H1 (cell line): ENCODE results near the gene PTPA.

Experiments
- BRCA1 ChIP-seq: IDR thresholded peaks from 2 replicates; pipeline ENCODE4 v1.6.1; 2012; ENCODE audit warnings: low read depth, low read length, improper control_type of control experiment
- CBX5 ChIP-seq: fragments of 300-800, 300-1000 bp; sonication (generic); IDR thresholded peaks from 2 replicates; pipeline ENCODE4 v1.7.1; 2016; ENCODE audit warnings: antibody characterized with exemption, low read length, low read depth
- EP300 ChIP-seq, 2 experiments: IDR thresholded peaks; 1 replicate in 1 of 2; 2 replicates in 1 of 2; pipeline ENCODE4 v1.6.1; 2011 to 2012; ENCODE audit warnings: low read depth in 2 of 2, low read length in 2 of 2, mild to moderate bottlenecking in 2 of 2, borderline replicate concordance in 1 of 2, inconsistent platforms in 1 of 2, moderate library complexity in 1 of 2
- GABPA ChIP-seq: IDR thresholded peaks from 2 replicates; pipeline ENCODE4 v1.6.1; 2011; ENCODE audit warnings: mild to moderate bottlenecking, low read length, moderate library complexity, borderline replicate concordance; ENCODE audit not compliant: insufficient read depth
- HDAC2 ChIP-seq, 2 experiments: fragments of 300-600 bp in 1 of 2; sonication (generic) in 1 of 2; IDR thresholded peaks; 2 replicates each; pipeline ENCODE4 v1.6.1; 2011 to 2012; ENCODE audit warnings: low read depth in 2 of 2, low read length in 2 of 2, mild to moderate bottlenecking in 2 of 2, moderate library complexity in 2 of 2, borderline replicate concordance in 1 of 2, inconsistent platforms in 1 of 2
- KDM1A ChIP-seq: fragments of 200-600, 300-600 bp; sonication (generic); IDR thresholded peaks from 2 replicates; pipeline ENCODE4 v1.7.1; 2016; ENCODE audit warnings: mild to moderate bottlenecking, low read length, borderline replicate concordance
- POLR2AphosphoS5 ChIP-seq: IDR thresholded peaks from 2 replicates; pipeline ENCODE4 v1.6.1; 2011; ENCODE audit warnings: low read depth, low read length
- RAD21 ChIP-seq, 2 experiments: IDR thresholded peaks in 1 of 2; conservative IDR thresholded peaks in 1 of 2; 2 replicates each; pipeline ENCODE4 v1.6.1; 2011; ENCODE audit warnings: low read depth in 2 of 2, low read length in 2 of 2, improper control_type of control experiment in 1 of 2, inconsistent platforms in 1 of 2, mild to moderate bottlenecking in 1 of 2, moderate library complexity in 1 of 2
- SIRT6 ChIP-seq: IDR thresholded peaks from one replicate; pipeline ENCODE4 v1.7.1; 2012; ENCODE audit warnings: low read length, inconsistent platforms
- SP1 ChIP-seq: IDR thresholded peaks from 2 replicates; pipeline ENCODE4 v1.6.1; 2011; ENCODE audit warnings: low read depth, low read length
- SUZ12 ChIP-seq: fragments of 200-600 bp; sonication (generic); IDR thresholded peaks from 2 replicates; pipeline ENCODE4 v1.6.1; 2012; ENCODE audit warnings: mild to moderate bottlenecking, inconsistent platforms, low read length, moderate library complexity, mixed read lengths
- TAF1 ChIP-seq: IDR thresholded peaks from 2 replicates; pipeline ENCODE4 v1.6.1; 2011; ENCODE audit warnings: mild to moderate bottlenecking, low read depth, low read length
- TF ChIP-seq, protein P1 (sequence below), 3 experiments: IDR thresholded peaks; 1 replicate in 2 of 3; 2 replicates in 1 of 3; pipeline versions ENCODE4 v1.5.1 to v1.6.1; 2011; ENCODE audit warnings: low read length in 3 of 3, mild to moderate bottlenecking in 3 of 3, inconsistent platforms in 2 of 3, low read depth in 1 of 3, moderate library complexity in 1 of 3; ENCODE audit not compliant: insufficient read depth in 1 of 3; ENCODE audit errors: control extremely low read depth in 1 of 3
- TF ChIP-seq, protein P2 (sequence below): IDR thresholded peaks from 2 replicates; pipeline ENCODE4 v1.6.1; 2011; ENCODE audit warnings: low read depth, mild to moderate bottlenecking, low read length; ENCODE audit not compliant: insufficient read depth

DNA sequence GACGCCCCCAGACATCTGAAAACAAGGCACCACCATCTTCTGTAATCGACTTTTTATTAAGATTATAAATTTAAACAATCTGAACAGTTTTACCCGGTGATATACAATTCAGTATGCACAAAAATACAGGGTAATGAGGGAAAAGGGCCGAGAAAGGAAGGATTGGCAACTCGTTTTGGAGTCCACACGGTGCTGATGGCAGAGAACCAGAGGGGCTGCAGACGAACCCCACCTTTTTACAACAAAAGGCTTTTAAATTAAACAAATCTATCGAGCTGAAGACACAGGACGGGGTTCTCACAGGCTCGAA lies 64.3 kb downstream of the PTPA start:
- no peak for TF ChIP-seq CBX5
- TF ChIP-seq, protein P1, sequence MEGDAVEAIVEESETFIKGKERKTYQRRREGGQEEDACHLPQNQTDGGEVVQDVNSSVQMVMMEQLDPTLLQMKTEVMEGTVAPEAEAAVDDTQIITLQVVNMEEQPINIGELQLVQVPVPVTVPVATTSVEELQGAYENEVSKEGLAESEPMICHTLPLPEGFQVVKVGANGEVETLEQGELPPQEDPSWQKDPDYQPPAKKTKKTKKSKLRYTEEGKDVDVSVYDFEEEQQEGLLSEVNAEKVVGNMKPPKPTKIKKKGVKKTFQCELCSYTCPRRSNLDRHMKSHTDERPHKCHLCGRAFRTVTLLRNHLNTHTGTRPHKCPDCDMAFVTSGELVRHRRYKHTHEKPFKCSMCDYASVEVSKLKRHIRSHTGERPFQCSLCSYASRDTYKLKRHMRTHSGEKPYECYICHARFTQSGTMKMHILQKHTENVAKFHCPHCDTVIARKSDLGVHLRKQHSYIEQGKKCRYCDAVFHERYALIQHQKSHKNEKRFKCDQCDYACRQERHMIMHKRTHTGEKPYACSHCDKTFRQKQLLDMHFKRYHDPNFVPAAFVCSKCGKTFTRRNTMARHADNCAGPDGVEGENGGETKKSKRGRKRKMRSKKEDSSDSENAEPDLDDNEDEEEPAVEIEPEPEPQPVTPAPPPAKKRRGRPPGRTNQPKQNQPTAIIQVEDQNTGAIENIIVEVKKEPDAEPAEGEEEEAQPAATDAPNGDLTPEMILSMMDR (IDR thresholded peaks at IDR 0.05; ENCODE audit: control extremely low read depth in 1 of 3, insufficient read depth in 1 of 3, low read depth in 1 of 3, low read length in 3 of 3), result no peak
- no peak for TF ChIP-seq TAF1
- no peak for TF ChIP-seq SIRT6
- no peak for TF ChIP-seq EP300 (IDR thresholded peaks at IDR 0.05; ENCODE audit: borderline replicate concordance in 1 of 2, low read depth in 2 of 2, low read length in 2 of 2)
- TF ChIP-seq RAD21 (IDR thresholded peaks at IDR 0.05 in 1 of 2, conservative IDR thresholded peaks at IDR 0.05 in 1 of 2; ENCODE audit: low read depth in 2 of 2, low read length in 2 of 2), result no peak
- no peak for TF ChIP-seq BRCA1
- no peak for TF ChIP-seq KDM1A
- TF ChIP-seq GABPA, result no peak
- no peak for TF ChIP-seq HDAC2 (IDR thresholded peaks at IDR 0.05; ENCODE audit: borderline replicate concordance in 1 of 2, low read depth in 2 of 2, low read length in 2 of 2)
- TF ChIP-seq SUZ12, result no peak
- TF ChIP-seq SP1, result no peak
- no peak for TF ChIP-seq POLR2AphosphoS5
- TF ChIP-seq, protein P2, sequence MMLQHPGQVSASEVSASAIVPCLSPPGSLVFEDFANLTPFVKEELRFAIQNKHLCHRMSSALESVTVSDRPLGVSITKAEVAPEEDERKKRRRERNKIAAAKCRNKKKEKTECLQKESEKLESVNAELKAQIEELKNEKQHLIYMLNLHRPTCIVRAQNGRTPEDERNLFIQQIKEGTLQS, result no peak
